Tibial nerve (tissue), 4 donors: Measurements from ENCODE around the gene FADS2.
A peak's percentile ranks its signal among the peaks of the same experiment; 100 is the strongest.

Experiments used
- CTCF ChIP-seq, 5 experiments: fragments of 200-600 bp in 3 of 5; fragments of 450-650 bp in 2 of 5; sonication (generic) in 3 of 5; IDR thresholded peaks; one replicate each; pipeline ENCODE4 v1.5.1; 2016 to 2019; ENCODE audit warnings: antibody characterized with exemption in 5 of 5, mild to moderate bottlenecking in 3 of 5, moderate library complexity in 2 of 5
- EP300 ChIP-seq, 2 donors: sonication (generic); formaldehyde crosslinking; IDR thresholded peaks; one replicate each; pipeline ENCODE4 v1.6.1; 2017; ENCODE audit warnings: antibody characterized with exemption in 2 of 2, mild to moderate bottlenecking in 1 of 2

- peak in 1 of 2 donors; percentile 55 for TF ChIP-seq EP300 (IDR thresholded peaks at IDR 0.05)
- TF ChIP-seq CTCF (IDR thresholded peaks at IDR 0.05): peak; percentile 71 to 94 (median 75)
Observed at GRCh38 chr11:61797263-61797944, 30.7 kb upstream of the FADS2 start.
